ENCODE results near the gene PDE8A. TPM values are rescaled to one million over a fixed set of nuclear protein-coding genes. Genes with fewer than 3 reads are reported as not detected.

Gene PDE8A
- total RNA-seq, 2 donors from 2014 or later, result 63.3 to 85.3 TPM

DNA sequence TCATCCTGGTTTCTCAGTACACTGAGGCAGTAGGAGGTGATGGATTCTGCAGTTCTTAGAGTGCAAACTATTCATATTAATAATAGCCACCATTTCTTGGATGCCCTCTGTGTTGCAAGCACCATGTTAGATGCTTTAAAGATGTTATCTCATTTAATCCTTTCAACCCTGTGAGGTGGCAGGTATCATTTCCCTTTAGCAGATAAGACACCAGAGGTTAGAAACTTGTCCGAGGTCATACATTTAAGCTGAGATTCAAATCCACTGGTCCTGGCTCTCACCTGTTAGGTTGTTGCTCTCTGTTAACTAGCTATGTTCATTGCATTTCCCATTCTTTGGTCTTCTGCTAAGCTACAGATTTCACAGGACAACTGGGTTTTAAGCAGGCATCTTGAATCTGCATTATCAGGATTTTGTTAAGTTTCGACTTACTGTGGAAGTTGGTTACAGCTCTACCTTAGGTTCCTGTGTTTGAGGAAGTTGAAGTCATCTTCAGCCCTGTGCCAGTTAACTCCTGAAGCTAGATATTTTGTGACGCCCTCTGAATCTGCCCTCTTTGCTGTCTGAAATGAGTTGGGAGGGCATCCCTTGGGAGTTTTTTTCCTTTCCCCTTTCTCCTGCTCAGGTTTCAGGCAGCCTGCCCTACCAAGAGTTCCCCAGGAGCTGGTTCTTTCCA lies 6.4 kb downstream of the PDE8A start:
- Histone ChIP-seq H3K4me1 (peaks cover 20% of the 10 kb centered on the region), H3K9me3 (no peaks in the 10 kb centered on the region), H3K9ac (ENCODE audit: low read depth in 2 of 2, low read length in 2 of 2) (no peak overlapping the region), H3K4me3 (no peak overlapping the region), H3K27ac (no peak overlapping the region), H3K27me3 (no peaks in the 10 kb centered on the region), H3K36me3 (no peaks in the 10 kb centered on the region)
- TF ChIP-seq, protein P1, sequence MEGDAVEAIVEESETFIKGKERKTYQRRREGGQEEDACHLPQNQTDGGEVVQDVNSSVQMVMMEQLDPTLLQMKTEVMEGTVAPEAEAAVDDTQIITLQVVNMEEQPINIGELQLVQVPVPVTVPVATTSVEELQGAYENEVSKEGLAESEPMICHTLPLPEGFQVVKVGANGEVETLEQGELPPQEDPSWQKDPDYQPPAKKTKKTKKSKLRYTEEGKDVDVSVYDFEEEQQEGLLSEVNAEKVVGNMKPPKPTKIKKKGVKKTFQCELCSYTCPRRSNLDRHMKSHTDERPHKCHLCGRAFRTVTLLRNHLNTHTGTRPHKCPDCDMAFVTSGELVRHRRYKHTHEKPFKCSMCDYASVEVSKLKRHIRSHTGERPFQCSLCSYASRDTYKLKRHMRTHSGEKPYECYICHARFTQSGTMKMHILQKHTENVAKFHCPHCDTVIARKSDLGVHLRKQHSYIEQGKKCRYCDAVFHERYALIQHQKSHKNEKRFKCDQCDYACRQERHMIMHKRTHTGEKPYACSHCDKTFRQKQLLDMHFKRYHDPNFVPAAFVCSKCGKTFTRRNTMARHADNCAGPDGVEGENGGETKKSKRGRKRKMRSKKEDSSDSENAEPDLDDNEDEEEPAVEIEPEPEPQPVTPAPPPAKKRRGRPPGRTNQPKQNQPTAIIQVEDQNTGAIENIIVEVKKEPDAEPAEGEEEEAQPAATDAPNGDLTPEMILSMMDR (IDR thresholded peaks at IDR 0.05), result no peak
- DNase-seq, result no peak
- intact Hi-C loops (cut with DNase I), result no loop called here

- no peaks in the 10 kb centered on the region for H3K36me3 ChIP-seq
- H3K4me1 ChIP-seq, result peaks cover 14% of the 10 kb centered on the region
- no peak overlapping the region for H3K4me3 ChIP-seq
- TF ChIP-seq, protein P1 (IDR thresholded peaks at IDR 0.05), result no peak
- no peaks in the 10 kb centered on the region for H3K9me3 ChIP-seq
- no peak overlapping the region for H3K27ac ChIP-seq
- intact Hi-C loops (cut with DNase I), result no loop called here
- DNase-seq, result no peak
- no peaks in the 10 kb centered on the region for H3K27me3 ChIP-seq
- no peak overlapping the region for H3K9ac ChIP-seq (ENCODE audit: low read depth in 2 of 2, low read length in 2 of 2)
These were observed 7.4 kb downstream of the PDE8A start for GRCh38 chr15:84988909-84989644.

GRCh38 chr15:84990507-84990906 lies 8.9 kb downstream of the PDE8A start:
- H3K27me3 ChIP-seq, result no peaks in the 10 kb centered on the region
- intact Hi-C loops (cut with DNase I), result no loop called here
- H3K27ac ChIP-seq, result no peak overlapping the region
- no peak overlapping the region for H3K9ac ChIP-seq (ENCODE audit: low read depth in 2 of 2, low read length in 2 of 2)
- no peaks in the 10 kb centered on the region for H3K9me3 ChIP-seq
- H3K4me1 ChIP-seq, result peaks cover 14% of the 10 kb centered on the region
- no peak overlapping the region for H3K4me3 ChIP-seq
- TF ChIP-seq, protein P1 (IDR thresholded peaks at IDR 0.05), result no peak
- no peaks in the 10 kb centered on the region for H3K36me3 ChIP-seq
- DNase-seq, result no peak

DNA sequence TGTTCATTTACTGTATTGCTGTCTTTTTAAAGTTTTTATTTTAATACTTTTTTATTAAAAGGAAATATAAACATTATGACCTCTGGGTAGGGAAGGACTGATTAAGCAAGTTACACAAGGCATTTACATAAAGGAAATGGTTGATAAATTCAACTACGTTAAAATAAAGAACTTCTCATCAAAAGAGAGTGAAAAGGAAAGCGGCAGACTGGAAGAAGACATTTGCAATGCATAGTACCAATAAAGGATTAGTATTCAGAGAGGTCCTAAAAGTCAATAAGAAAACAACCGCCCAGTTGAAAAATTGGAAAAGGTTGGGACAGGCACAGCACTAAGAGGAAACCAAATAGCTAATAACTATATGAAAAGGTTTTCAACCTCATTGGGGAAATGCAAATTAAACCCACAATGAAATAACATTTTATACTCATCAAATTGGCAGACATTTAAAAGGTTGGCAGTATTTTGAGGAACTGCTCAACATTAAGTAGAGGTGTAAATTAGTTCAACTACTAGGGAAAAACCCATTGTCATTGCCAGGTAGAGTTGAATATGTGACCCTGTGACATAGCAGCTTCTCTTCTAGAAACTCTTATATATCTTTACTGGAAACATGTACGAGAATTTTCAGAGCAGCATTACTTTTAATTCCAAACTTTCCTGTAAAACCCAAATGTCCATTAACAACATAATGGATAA lies 9.5 kb downstream of the PDE8A start:
- no peak for DNase-seq
- no peaks in the 10 kb centered on the region for H3K27me3 ChIP-seq
- H3K4me3 ChIP-seq, result no peak overlapping the region
- no peak overlapping the region for H3K9ac ChIP-seq (ENCODE audit: low read depth in 2 of 2, low read length in 2 of 2)
- H3K4me1 ChIP-seq, result peaks cover 14% of the 10 kb centered on the region
- TF ChIP-seq, protein P1 (IDR thresholded peaks at IDR 0.05), result no peak
- H3K27ac ChIP-seq, result no peak overlapping the region
- intact Hi-C loops (cut with DNase I), result no loop called here
- H3K9me3 ChIP-seq, result no peaks in the 10 kb centered on the region
- no peaks in the 10 kb centered on the region for H3K36me3 ChIP-seq

- H3K9me3 ChIP-seq, result no peaks in the 10 kb centered on the region
- intact Hi-C loops (cut with DNase I), result no loop called here
- TF ChIP-seq, protein P1 (IDR thresholded peaks at IDR 0.05), result no peak
- peak overlapping the region in 1 of 2 donors; percentile 26 for H3K9ac ChIP-seq (ENCODE audit: low read depth in 2 of 2, low read length in 2 of 2)
- H3K27me3 ChIP-seq, result no peaks in the 10 kb centered on the region
- H3K27ac ChIP-seq, result peak overlapping the region; percentile 62
- peaks cover 14% of the 10 kb centered on the region for H3K4me1 ChIP-seq
- peak; percentile 52 for DNase-seq
- no peak overlapping the region for H3K4me3 ChIP-seq
- H3K36me3 ChIP-seq, result no peaks in the 10 kb centered on the region
These were observed 10.7 kb downstream of the PDE8A start for GRCh38 chr15:84992157-84992944.
